MG63 (cell line): ENCODE data around the gene CD177. TPM values are rescaled to one million over a fixed set of nuclear protein-coding genes. Genes with fewer than 3 reads are reported as not detected.
"Not testable (repeated sequence)": the region's sequence is repeated elsewhere in the genome, so short reads cannot be mapped to it uniquely, and the experiment has no call there.

ENCODE experiments used
- DNase-seq: peaks from one replicate; pipeline ENCODE4 v3.0.0-alpha.2; 2020
- H3K27me3 ChIP-seq: fragments of 250-450 bp; sonication (Bioruptor Pico); 2 replicates; pipeline ENCODE4 v1.5.1; 2020; ENCODE audit warnings: mild to moderate bottlenecking, moderate library complexity
- H3K36me3 ChIP-seq: fragments of 250-450 bp; sonication (Bioruptor Pico); 2 replicates; pipeline ENCODE4 v1.5.1; 2020; ENCODE audit warnings: mild to moderate bottlenecking, moderate library complexity
- H3K4me3 ChIP-seq: fragments of 250-450 bp; sonication (Bioruptor Pico); 2 replicates; pipeline ENCODE4 v1.5.1; 2020; ENCODE audit warnings: mild to moderate bottlenecking, moderate library complexity
- H3K9me3 ChIP-seq: fragments of 250-450 bp; sonication (Bioruptor Pico); 2 replicates; pipeline ENCODE4 v1.5.1; 2020; ENCODE audit warnings: mild to moderate bottlenecking, moderate library complexity
- total RNA-seq: library from RNA; depleted of rRNA; stranded (reverse); fragments of >200 nt; shearing (Covaris generic); gene quantifications from 2 replicates; pipeline ENCODE4 v1.2.3, GENCODE V29; 2014; ENCODE audit warnings: low replicate concordance

CD177 gene
- total RNA-seq, 1 experiment from 2014 or later = 2.7 TPM

- H3K27me3 ChIP-seq, DNase-seq, H3K36me3 ChIP-seq, H3K4me3 ChIP-seq, H3K9me3 ChIP-seq: not testable (repeated sequence)
Measured at GRCh38 chr19:43356749-43357148, 3.3 kb downstream of the CD177 start.

- H3K4me3 ChIP-seq = no peak overlapping the region
- H3K36me3 ChIP-seq = no peaks in the 10 kb centered on the region
- peaks cover 7% of the 10 kb centered on the region; the same call in 1 of the 2 replicates for H3K27me3 ChIP-seq
- peak; percentile 18 for DNase-seq
- H3K9me3 ChIP-seq = no peaks in the 10 kb centered on the region
Measured at GRCh38 chr19:43362179-43362578, 8.7 kb downstream of the CD177 start.

- DNase-seq = no peak
- H3K36me3 ChIP-seq = no peaks in the 10 kb centered on the region
Measured at GRCh38 chr19:43362745-43363144, 9.3 kb downstream of the CD177 start.

GRCh38 chr19:43365677-43366076 is 12.2 kb downstream of the CD177 start:
- not testable (repeated sequence) for DNase-seq, H3K36me3 ChIP-seq, H3K9me3 ChIP-seq, H3K4me3 ChIP-seq
- peaks cover 17% of the 10 kb centered on the region for H3K27me3 ChIP-seq

More at GRCh38 chr19:43362745-43363144, 9.3 kb downstream of the CD177 start:
- Histone ChIP-seq H3K4me3 (no peak overlapping the region), H3K27me3 (peaks cover 10% of the 10 kb centered on the region), H3K9me3 (no peaks in the 10 kb centered on the region)

- Histone ChIP-seq H3K27me3 (peaks cover 17% of the 10 kb centered on the region), H3K4me3 (no peak overlapping the region), H3K36me3 (no peaks in the 10 kb centered on the region), H3K9me3 (no peaks in the 10 kb centered on the region)
- no peak for DNase-seq
Measured at GRCh38 chr19:43367822-43368221, 14.3 kb downstream of the CD177 start.

GRCh38 chr19:43368897-43369296 is 15.4 kb downstream of the CD177 start:
- not testable (repeated sequence) for H3K9me3 ChIP-seq, DNase-seq, H3K4me3 ChIP-seq, H3K36me3 ChIP-seq
- peaks cover 17% of the 10 kb centered on the region for H3K27me3 ChIP-seq

- H3K27me3 ChIP-seq = peaks cover 9% of the 10 kb centered on the region
- H3K36me3 ChIP-seq = no peaks in the 10 kb centered on the region
- DNase-seq = no peak
- no peaks in the 10 kb centered on the region for H3K9me3 ChIP-seq
- no peak overlapping the region for H3K4me3 ChIP-seq
Measured at GRCh38 chr19:43371909-43372308, 18.4 kb downstream of the CD177 start.

GRCh38 chr19:43372462-43372861 is 19.0 kb downstream of the CD177 start:
- DNase-seq = no peak
- H3K4me3 ChIP-seq = no peak overlapping the region
- no peaks in the 10 kb centered on the region for H3K36me3 ChIP-seq
- no peaks in the 10 kb centered on the region for H3K9me3 ChIP-seq
- peaks cover 9% of the 10 kb centered on the region for H3K27me3 ChIP-seq

GRCh38 chr19:43377624-43378023 is 24.1 kb downstream of the CD177 start:
- not testable (repeated sequence) for DNase-seq, H3K9me3 ChIP-seq, H3K36me3 ChIP-seq, H3K27me3 ChIP-seq, H3K4me3 ChIP-seq

- no peaks in the 10 kb centered on the region for H3K36me3 ChIP-seq
- H3K4me3 ChIP-seq = no peak overlapping the region
- DNase-seq = no peak
- no peaks in the 10 kb centered on the region for H3K9me3 ChIP-seq
- peaks cover 6% of the 10 kb centered on the region; the same call in 1 of the 2 replicates for H3K27me3 ChIP-seq
Measured at GRCh38 chr19:43380008-43380407, 26.5 kb downstream of the CD177 start.

- Histone ChIP-seq H3K36me3 (no peaks in the 10 kb centered on the region), H3K27me3 (peaks cover 6% of the 10 kb centered on the region; the same call in 1 of the 2 replicates)
- no peak for DNase-seq
Measured at GRCh38 chr19:43380771-43381386, 27.4 kb downstream of the CD177 start.

GRCh38 chr19:43382586-43383216 is 29.2 kb downstream of the CD177 start:
- not testable (repeated sequence) for H3K4me3 ChIP-seq, H3K9me3 ChIP-seq

More at GRCh38 chr19:43380771-43381386, 27.4 kb downstream of the CD177 start:
- Histone ChIP-seq H3K9me3 (peaks cover 2% of the 10 kb centered on the region; the same call in 1 of the 2 replicates), H3K4me3 (no peak overlapping the region)

GRCh38 chr19:43383254-43383653 is 29.8 kb downstream of the CD177 start:
- DNase-seq, H3K4me3 ChIP-seq: not testable (repeated sequence)

More at GRCh38 chr19:43382586-43383216, 29.2 kb downstream of the CD177 start:
- H3K36me3 ChIP-seq, DNase-seq, H3K27me3 ChIP-seq: not testable (repeated sequence)

GRCh38 chr19:43383759-43384158 is 30.3 kb downstream of the CD177 start:
- H3K27me3 ChIP-seq, DNase-seq, H3K36me3 ChIP-seq, H3K4me3 ChIP-seq, H3K9me3 ChIP-seq: not testable (repeated sequence)

More at GRCh38 chr19:43383254-43383653, 29.8 kb downstream of the CD177 start:
- not testable (repeated sequence) for H3K36me3 ChIP-seq, H3K27me3 ChIP-seq, H3K9me3 ChIP-seq

- H3K9me3 ChIP-seq, H3K27me3 ChIP-seq, H3K36me3 ChIP-seq, H3K4me3 ChIP-seq: not testable (repeated sequence)
- DNase-seq = peak; percentile 42
Measured at GRCh38 chr19:43390903-43391551, 37.5 kb downstream of the CD177 start.

GRCh38 chr19:43391552-43391935 is 38.1 kb downstream of the CD177 start:
- peak; percentile 60 for DNase-seq
- not testable (repeated sequence) for H3K27me3 ChIP-seq, H3K36me3 ChIP-seq, H3K4me3 ChIP-seq, H3K9me3 ChIP-seq

- H3K9me3 ChIP-seq, DNase-seq, H3K36me3 ChIP-seq, H3K4me3 ChIP-seq, H3K27me3 ChIP-seq: not testable (repeated sequence)
Measured at GRCh38 chr19:43393501-43393900, 40.0 kb downstream of the CD177 start.

- no peak for DNase-seq
- no peak overlapping the region for H3K4me3 ChIP-seq
- H3K27me3 ChIP-seq = no peaks in the 10 kb centered on the region; the same call in 1 of the 2 replicates
- no peaks in the 10 kb centered on the region for H3K36me3 ChIP-seq
- no peaks in the 10 kb centered on the region for H3K9me3 ChIP-seq
Measured at GRCh38 chr19:43395561-43395960, 42.1 kb downstream of the CD177 start.
